Measurements from ENCODE around the gene SETD7. TPM values are rescaled to one million over a fixed set of nuclear protein-coding genes. Genes with fewer than 3 reads are reported as not detected.

SETD7 gene
- total and polyA plus RNA-seq, 2 experiments from 2014 or later, result 1.1 to 4.2 TPM

DNA sequence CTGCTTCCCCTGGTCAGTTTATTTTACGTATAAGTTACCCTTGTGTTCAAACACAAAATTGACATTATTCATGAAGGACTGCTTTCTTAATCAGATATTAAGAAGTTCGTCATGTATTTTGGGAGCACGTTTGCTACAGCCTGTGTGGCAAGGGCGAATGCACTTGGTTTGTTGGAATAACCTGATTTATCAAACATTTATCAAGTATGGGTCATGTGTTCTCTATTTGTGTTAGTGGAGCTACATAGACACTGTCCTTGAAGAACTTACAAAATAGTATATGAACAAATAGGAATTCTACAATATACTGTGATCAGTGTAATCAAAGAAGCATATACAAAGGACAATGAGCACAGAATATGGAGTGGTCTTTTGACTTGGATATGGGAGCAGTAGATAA lies 79.7 kb downstream of the SETD7 start (continued):
- TF ChIP-seq, protein P1, sequence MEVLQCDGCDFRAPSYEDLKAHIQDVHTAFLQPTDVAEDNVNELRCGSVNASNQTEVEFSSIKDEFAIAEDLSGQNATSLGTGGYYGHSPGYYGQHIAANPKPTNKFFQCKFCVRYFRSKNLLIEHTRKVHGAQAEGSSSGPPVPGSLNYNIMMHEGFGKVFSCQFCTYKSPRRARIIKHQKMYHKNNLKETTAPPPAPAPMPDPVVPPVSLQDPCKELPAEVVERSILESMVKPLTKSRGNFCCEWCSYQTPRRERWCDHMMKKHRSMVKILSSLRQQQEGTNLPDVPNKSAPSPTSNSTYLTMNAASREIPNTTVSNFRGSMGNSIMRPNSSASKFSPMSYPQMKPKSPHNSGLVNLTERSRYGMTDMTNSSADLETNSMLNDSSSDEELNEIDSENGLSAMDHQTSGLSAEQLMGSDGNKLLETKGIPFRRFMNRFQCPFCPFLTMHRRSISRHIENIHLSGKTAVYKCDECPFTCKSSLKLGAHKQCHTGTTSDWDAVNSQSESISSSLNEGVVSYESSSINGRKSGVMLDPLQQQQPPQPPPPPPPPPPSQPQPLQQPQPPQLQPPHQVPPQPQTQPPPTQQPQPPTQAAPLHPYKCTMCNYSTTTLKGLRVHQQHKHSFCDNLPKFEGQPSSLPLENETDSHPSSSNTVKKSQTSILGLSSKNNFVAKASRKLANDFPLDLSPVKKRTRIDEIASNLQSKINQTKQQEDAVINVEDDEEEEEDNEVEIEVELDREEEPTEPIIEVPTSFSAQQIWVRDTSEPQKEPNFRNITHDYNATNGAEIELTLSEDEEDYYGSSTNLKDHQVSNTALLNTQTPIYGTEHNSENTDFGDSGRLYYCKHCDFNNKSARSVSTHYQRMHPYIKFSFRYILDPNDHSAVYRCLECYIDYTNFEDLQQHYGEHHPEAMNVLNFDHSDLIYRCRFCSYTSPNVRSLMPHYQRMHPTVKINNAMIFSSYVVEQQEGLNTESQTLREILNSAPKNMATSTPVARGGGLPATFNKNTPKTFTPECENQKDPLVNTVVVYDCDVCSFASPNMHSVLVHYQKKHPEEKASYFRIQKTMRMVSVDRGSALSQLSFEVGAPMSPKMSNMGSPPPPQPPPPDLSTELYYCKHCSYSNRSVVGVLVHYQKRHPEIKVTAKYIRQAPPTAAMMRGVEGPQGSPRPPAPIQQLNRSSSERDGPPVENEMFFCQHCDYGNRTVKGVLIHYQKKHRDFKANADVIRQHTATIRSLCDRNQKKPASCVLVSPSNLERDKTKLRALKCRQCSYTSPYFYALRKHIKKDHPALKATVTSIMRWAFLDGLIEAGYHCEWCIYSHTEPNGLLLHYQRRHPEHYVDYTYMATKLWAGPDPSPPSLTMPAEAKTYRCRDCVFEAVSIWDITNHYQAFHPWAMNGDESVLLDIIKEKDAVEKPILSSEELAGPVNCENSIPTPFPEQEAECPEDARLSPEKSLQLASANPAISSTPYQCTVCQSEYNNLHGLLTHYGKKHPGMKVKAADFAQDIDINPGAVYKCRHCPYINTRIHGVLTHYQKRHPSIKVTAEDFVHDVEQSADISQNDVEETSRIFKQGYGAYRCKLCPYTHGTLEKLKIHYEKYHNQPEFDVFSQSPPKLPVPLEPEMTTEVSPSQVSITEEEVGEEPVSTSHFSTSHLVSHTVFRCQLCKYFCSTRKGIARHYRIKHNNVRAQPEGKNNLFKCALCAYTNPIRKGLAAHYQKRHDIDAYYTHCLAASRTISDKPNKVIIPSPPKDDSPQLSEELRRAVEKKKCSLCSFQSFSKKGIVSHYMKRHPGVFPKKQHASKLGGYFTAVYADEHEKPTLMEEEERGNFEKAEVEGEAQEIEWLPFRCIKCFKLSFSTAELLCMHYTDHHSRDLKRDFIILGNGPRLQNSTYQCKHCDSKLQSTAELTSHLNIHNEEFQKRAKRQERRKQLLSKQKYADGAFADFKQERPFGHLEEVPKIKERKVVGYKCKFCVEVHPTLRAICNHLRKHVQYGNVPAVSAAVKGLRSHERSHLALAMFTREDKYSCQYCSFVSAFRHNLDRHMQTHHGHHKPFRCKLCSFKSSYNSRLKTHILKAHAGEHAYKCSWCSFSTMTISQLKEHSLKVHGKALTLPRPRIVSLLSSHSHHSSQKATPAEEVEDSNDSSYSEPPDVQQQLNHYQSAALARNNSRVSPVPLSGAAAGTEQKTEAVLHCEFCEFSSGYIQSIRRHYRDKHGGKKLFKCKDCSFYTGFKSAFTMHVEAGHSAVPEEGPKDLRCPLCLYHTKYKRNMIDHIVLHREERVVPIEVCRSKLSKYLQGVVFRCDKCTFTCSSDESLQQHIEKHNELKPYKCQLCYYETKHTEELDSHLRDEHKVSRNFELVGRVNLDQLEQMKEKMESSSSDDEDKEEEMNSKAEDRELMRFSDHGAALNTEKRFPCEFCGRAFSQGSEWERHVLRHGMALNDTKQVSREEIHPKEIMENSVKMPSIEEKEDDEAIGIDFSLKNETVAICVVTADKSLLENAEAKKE (CRISPR knock-in tag; IDR thresholded peaks at IDR 0.05), result no peak
- TF ChIP-seq NANOG (IDR thresholded peaks at IDR 0.05; ENCODE audit: borderline replicate concordance), result no peak
- TF ChIP-seq POLR2AphosphoS5 (IDR thresholded peaks at IDR 0.05; ENCODE audit: low read depth), result no peak

- H3K4me1 ChIP-seq (ENCODE audit: insufficient read depth), result no peaks in the 10 kb centered on the region
- DNase-seq (ENCODE audit: low spot score) (no peak), ATAC-seq (no peak)
- H3K4me3 ChIP-seq, result no peak overlapping the region
- H3K79me2 ChIP-seq (replicated peaks; ENCODE audit: insufficient read depth), result peaks cover 40% of the 10 kb centered on the region
- Mint-ChIP-seq H3K9me3 (peaks cover 18% of the 10 kb centered on the region), H3K27me3 (ENCODE audit: insufficient read depth, low read depth, poor library complexity) (no peaks in the 10 kb centered on the region), H3K36me3 (ENCODE audit: low read depth) (peaks cover 47% of the 10 kb centered on the region), H3K27ac (no peak overlapping the region), H3K4me1 (no peaks in the 10 kb centered on the region), H3K4me3 (no peak overlapping the region)
- no peak overlapping the region for H3K27ac ChIP-seq (ENCODE audit: low read depth)
- H3F3A ChIP-seq (replicated peaks; ENCODE audit: low read depth), result no peaks in the 10 kb centered on the region
- H3K4me2 ChIP-seq, result no peak overlapping the region
- H3K36me3 ChIP-seq (ENCODE audit: insufficient read depth), result no peaks in the 10 kb centered on the region; the same call in 1 of the 2 replicates
- H3K9me2 ChIP-seq (ENCODE audit: insufficient read depth), result no peaks in the 10 kb centered on the region
- H2AFZ ChIP-seq, result no peak overlapping the region
- no peaks in the 10 kb centered on the region for H3K27me3 ChIP-seq (ENCODE audit: insufficient read depth)
- H4K20me1 ChIP-seq (replicated peaks; ENCODE audit: insufficient read depth), result no peaks in the 10 kb centered on the region; the same call in 1 of the 2 replicates
- no peak for TF ChIP-seq ETS1 (IDR thresholded peaks at IDR 0.05)
- no peak for TF ChIP-seq STAT1 (IDR thresholded peaks at IDR 0.05; ENCODE audit: unreplicated experiment)
- TF ChIP-seq, protein P1 (CRISPR knock-in tag; IDR thresholded peaks at IDR 0.05), result no peak
- TF ChIP-seq EZH2 (IDR thresholded peaks at IDR 0.05; ENCODE audit: low read depth, unreplicated experiment), result no peak
- no peak for TF ChIP-seq ZNF331 (CRISPR knock-in tag; IDR thresholded peaks at IDR 0.05; ENCODE audit: low read depth)
- no peak for TF ChIP-seq EZH2phosphoT487 (IDR thresholded peaks at IDR 0.05; ENCODE audit: unreplicated experiment)
Measured at GRCh38 chr4:139472852-139473251, 83.2 kb downstream of the SETD7 start.
